RWPE1 (cell line): Measurements from ENCODE around the gene SPOCK1.

Experiments used
- CTCF ChIA-PET: fragments of 350-600 bp; sonication (Branson Sonifier 250); formaldehyde crosslinking; extraction: SDS; loops from one replicate; lab custom pipeline; 2021; lab: Yijun Ruan, JAX
- POLR2A ChIA-PET: fragments of 400-600 bp; formaldehyde crosslinking; extraction: SDS; loops from one replicate; lab custom pipeline; 2020; ENCODE audit warnings: antibody characterized with exemption; ENCODE audit not compliant: low non-redundant PET; lab: Yijun Ruan, JAX
- DNase-seq: peaks from one replicate; pipeline ENCODE4 v3.0.0; 2012; ENCODE audit warnings: low spot score
- H3K27ac ChIP-seq: fragments of 450-650 bp; 2 replicates; pipeline ENCODE4 v1.5.1; 2017
- CTCF ChIP-seq: fragments of 450-650 bp; conservative IDR thresholded peaks from 2 replicates; pipeline ENCODE4 v1.5.1; 2017; ENCODE audit warnings: low read depth, mild to moderate bottlenecking

The SPOCK1 gene

GRCh38 chr5:137383909-137384308 is 115.2 kb downstream of the SPOCK1 start:
- no peak for TF ChIP-seq CTCF
- ChIA-PET CTCF (no interaction called here), POLR2A (no interaction called here)
- no peak overlapping the region for H3K27ac ChIP-seq
- no peak for DNase-seq

GRCh38 chr5:137381555-137381954 is 117.6 kb downstream of the SPOCK1 start:
- ChIA-PET POLR2A (no interaction called here), CTCF (interaction anchor here (0.7 kb wide), 2 partner anchors 11 to 29 kb away, joined by 3 read pairs; no protein-coding TSS in a partner anchor)
- no peak for DNase-seq
- TF ChIP-seq CTCF = no peak
- H3K27ac ChIP-seq = no peak overlapping the region

GRCh38 chr5:137379555-137380286 is 119.4 kb downstream of the SPOCK1 start:
- DNase-seq = no peak
- ChIA-PET CTCF (interaction anchor here (0.6 kb wide), 2 partner anchors 52 to 1003 kb away, joined by 3 to 4 read pairs; no protein-coding TSS in a partner anchor), POLR2A (no interaction called here)
- H3K27ac ChIP-seq = no peak overlapping the region
- no peak for TF ChIP-seq CTCF

GRCh38 chr5:137375741-137376526 is 123.2 kb downstream of the SPOCK1 start:
- DNase-seq = no peak
- TF ChIP-seq CTCF = no peak
- ChIA-PET POLR2A (no interaction called here), CTCF (interaction anchor here (1.2 kb wide), 1 partner anchor 56 kb away, joined by 4 read pairs; no protein-coding TSS in a partner anchor)
- H3K27ac ChIP-seq = no peak overlapping the region

- DNase-seq = no peak
- ChIA-PET CTCF (interaction anchor here (0.8 kb wide), 1 partner anchor 299 kb away, joined by 5 read pairs; no protein-coding TSS in a partner anchor), POLR2A (no interaction called here)
- H3K27ac ChIP-seq = no peak overlapping the region
- TF ChIP-seq CTCF = no peak
Measured at GRCh38 chr5:137374110-137374714, 124.9 kb downstream of the SPOCK1 start.

GRCh38 chr5:137372773-137373160 is 126.4 kb downstream of the SPOCK1 start:
- no peak overlapping the region for H3K27ac ChIP-seq
- no peak for TF ChIP-seq CTCF
- POLR2A ChIA-PET = no interaction called here
- DNase-seq = no peak
- CTCF ChIA-PET = no interaction called here
